Suprapubic skin (tissue), 3 donors: ENCODE data around the gene THSD7A.

Experiments
- CTCF ChIP-seq, 2 donors: fragments of 200-600 bp in 1 of 2; fragments of 450-650 bp in 1 of 2; sonication (generic) in 1 of 2; IDR thresholded peaks; one replicate each; pipeline ENCODE4 v1.5.1; 2016 to 2019; ENCODE audit warnings: antibody characterized with exemption in 2 of 2, mild to moderate bottlenecking in 1 of 2, moderate library complexity in 1 of 2
- EP300 ChIP-seq: sonication (generic); formaldehyde crosslinking; IDR thresholded peaks from one replicate; pipeline ENCODE4 v1.6.1; 2017; ENCODE audit warnings: antibody characterized with exemption
- POLR2A ChIP-seq, 2 donors: fragments of 450-650 bp; IDR thresholded peaks; one replicate each; pipeline ENCODE4 v1.6.1; 2017; ENCODE audit warnings: antibody characterized with exemption in 2 of 2, mild to moderate bottlenecking in 2 of 2, moderate library complexity in 2 of 2

- TF ChIP-seq CTCF (IDR thresholded peaks at IDR 0.05) (no peak), POLR2A (IDR thresholded peaks at IDR 0.05) (no peak), EP300 (no peak)
Observed at GRCh38 chr7:11557627-11558026, 274.4 kb downstream of the THSD7A start.
